Loucy (cell line): ENCODE measurements around the gene PCGF2.

Experiments used
- EZH2phosphoT487 ChIP-seq: fragments of 200-600 bp; IDR thresholded peaks from 2 replicates; pipeline ENCODE4 v1.6.1; 2018; ENCODE audit warnings: antibody characterized with exemption, mild to moderate bottlenecking, moderate library complexity, borderline replicate concordance
- TF ChIP-seq, protein P1 (sequence below): fragments of 200-600 bp; sonication (generic); conservative IDR thresholded peaks from 2 replicates; pipeline ENCODE4 v1.5.1; 2014; ENCODE audit warnings: mild to moderate bottlenecking, antibody characterized with exemption, low read length

DNA sequence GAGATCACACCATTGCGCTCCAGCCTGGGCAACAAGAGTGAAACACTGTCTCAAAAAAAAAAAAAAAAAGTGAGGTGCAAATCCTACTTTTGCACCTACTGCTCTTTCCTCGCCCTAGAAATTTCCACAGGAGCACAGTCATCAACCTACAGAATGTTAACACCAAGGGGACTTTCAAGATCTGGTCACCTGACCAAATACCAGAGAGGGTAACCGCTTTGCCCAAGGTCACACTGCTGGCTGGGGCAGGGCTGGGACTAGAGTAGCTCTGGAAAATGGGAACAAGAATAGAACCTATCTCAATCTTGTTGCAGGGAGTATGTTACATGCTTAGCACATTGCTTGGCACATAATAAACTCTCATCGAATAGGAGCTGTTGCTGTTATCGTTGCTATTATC lies 49.4 kb downstream of the PCGF2 start:
- TF ChIP-seq, protein P1, sequence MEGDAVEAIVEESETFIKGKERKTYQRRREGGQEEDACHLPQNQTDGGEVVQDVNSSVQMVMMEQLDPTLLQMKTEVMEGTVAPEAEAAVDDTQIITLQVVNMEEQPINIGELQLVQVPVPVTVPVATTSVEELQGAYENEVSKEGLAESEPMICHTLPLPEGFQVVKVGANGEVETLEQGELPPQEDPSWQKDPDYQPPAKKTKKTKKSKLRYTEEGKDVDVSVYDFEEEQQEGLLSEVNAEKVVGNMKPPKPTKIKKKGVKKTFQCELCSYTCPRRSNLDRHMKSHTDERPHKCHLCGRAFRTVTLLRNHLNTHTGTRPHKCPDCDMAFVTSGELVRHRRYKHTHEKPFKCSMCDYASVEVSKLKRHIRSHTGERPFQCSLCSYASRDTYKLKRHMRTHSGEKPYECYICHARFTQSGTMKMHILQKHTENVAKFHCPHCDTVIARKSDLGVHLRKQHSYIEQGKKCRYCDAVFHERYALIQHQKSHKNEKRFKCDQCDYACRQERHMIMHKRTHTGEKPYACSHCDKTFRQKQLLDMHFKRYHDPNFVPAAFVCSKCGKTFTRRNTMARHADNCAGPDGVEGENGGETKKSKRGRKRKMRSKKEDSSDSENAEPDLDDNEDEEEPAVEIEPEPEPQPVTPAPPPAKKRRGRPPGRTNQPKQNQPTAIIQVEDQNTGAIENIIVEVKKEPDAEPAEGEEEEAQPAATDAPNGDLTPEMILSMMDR = no peak
- TF ChIP-seq EZH2phosphoT487 = no peak
